Ovary (tissue), 3 donors: Measurements from ENCODE around the gene TRMT10B.
"Not testable (repeated sequence)": the region's sequence is repeated elsewhere in the genome, so short reads cannot be mapped to it uniquely, and the experiment has no call there.

ENCODE experiments used
- CTCF ChIP-seq, 3 donors: fragments of 450-650 bp in 2 of 3; fragments of 200-600 bp in 1 of 3; IDR thresholded peaks; one replicate each; pipeline versions ENCODE4 v1.5.1 to v1.8.0; 2016 to 2022; ENCODE audit warnings: antibody characterized with exemption in 3 of 3, mild to moderate bottlenecking in 1 of 3
- EP300 ChIP-seq: sonication (generic); formaldehyde crosslinking; IDR thresholded peaks from one replicate; pipeline ENCODE4 v1.6.1; 2017; ENCODE audit warnings: antibody characterized with exemption
- POLR2A ChIP-seq: fragments of 450-650 bp; IDR thresholded peaks from one replicate; pipeline ENCODE4 v1.6.1; 2017; ENCODE audit warnings: antibody characterized with exemption, mild to moderate bottlenecking, moderate library complexity
- donor health status: DM: no; HTN: no; CAD: no.

GRCh38 chr9:37809676-37810075, 56.1 kb downstream of the TRMT10B start:
- TF ChIP-seq EP300; POLR2A; CTCF (IDR thresholded peaks at IDR 0.05): not testable (repeated sequence)
